HG02763 (cell line): ENCODE results near the gene RAB28.
"Not testable (repeated sequence)": the region's sequence is repeated elsewhere in the genome, so short reads cannot be mapped to it uniquely, and the experiment has no call there.

Source experiments
- ATAC-seq: cut with Tn5 transposase; IDR thresholded peaks from one replicate; pipeline ENCODE4 v1.9.1; 2021; ENCODE audit warnings: mild to moderate bottlenecking, moderate library complexity; ENCODE audit not compliant: unreplicated experiment

Gene RAB28

DNA sequence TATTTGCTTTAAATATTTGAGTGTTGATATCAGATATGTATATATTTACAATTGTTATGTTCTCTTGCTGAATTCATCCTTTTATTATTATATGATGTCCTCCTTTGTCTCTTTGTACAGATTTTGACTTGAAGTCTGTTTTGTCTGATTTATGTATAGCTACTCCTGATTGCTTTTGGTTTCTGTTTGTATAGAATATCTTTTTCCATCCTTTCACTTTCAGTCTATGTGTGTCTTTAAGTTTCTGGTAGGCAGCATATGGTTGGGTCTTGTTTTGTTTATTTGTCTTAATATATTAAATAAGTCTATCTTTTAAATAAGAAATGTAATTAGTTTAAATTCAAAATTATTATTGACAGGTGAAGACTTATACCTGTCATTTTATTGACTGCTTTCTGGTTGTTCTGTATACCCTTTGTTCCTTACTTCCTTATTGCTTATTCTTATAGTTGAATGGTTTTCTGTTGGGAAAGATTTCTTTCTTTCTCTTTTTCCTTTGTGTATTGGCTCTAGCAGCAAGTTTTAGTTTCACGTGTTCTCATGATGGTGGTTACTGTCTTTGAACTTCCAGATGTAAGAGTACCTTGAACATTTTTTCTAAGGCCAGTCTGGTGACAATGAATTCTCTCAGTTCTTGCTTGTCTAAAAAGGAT lies 31.1 kb downstream of the RAB28 start:
- no peak for ATAC-seq

DNA sequence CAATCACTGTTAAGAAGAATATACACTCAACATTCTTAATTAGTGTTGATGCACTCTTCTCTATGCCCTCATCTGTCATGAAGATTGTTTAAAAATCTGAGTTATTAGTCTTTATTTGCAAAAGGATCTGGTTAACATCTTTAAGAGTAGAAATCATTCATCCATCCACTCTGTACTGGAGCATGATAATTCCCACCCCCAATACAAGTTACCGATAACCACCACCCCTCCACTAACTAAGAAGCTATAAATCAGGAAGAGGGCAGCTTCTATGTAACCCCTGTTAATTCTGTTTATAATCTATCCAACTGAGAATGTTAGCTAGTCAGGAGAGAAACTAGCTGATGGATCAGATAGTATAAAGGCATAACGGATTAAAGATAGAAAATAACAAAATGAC lies 34.5 kb downstream of the RAB28 start:
- ATAC-seq = no peak

GRCh38 chr4:13445841-13446790 lies 38.0 kb downstream of the RAB28 start:
- no peak for ATAC-seq

DNA sequence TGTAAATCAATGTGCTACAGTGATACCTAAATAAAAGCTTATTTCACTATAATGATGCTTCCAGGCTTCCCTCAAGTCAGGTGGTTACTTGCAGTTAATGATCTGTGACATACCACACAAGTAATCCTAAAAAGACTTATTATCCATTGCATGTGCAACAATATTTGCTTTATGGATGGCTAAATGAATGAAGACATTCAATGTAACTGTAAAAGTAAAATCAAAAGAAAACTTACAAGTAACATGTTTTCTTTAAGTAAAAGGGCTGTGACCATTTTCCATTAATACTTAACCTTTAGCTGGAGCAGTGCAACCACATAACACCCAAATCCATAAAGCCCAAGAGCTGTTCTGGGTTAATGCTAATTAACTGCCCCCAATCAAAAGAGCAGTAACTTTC lies 42.6 kb downstream of the RAB28 start:
- no peak for ATAC-seq

- ATAC-seq = no peak
Observed at GRCh38 chr4:13436962-13437361, 47.2 kb downstream of the RAB28 start.

DNA sequence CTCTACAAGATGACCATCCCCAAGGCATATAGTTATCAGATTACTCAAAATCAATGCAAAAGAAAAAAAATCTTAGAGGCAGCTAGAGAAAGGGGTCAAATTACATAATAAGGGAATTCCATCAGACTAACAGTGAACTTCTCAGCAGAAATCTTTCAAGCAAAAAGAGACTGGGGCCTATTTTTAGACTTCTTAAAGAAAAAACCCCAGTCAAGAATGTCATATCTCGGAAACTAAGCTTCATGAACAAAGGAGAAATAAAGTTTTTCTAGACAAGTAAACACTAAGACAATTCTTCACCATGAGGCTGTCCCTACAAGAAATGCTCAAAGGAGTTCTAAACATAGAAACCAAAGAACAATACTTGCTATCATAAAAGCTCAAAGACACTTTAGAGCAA lies 51.7 kb downstream of the RAB28 start:
- no peak for ATAC-seq

GRCh38 chr4:13430834-13431568 lies 53.1 kb downstream of the RAB28 start:
- no peak for ATAC-seq

DNA sequence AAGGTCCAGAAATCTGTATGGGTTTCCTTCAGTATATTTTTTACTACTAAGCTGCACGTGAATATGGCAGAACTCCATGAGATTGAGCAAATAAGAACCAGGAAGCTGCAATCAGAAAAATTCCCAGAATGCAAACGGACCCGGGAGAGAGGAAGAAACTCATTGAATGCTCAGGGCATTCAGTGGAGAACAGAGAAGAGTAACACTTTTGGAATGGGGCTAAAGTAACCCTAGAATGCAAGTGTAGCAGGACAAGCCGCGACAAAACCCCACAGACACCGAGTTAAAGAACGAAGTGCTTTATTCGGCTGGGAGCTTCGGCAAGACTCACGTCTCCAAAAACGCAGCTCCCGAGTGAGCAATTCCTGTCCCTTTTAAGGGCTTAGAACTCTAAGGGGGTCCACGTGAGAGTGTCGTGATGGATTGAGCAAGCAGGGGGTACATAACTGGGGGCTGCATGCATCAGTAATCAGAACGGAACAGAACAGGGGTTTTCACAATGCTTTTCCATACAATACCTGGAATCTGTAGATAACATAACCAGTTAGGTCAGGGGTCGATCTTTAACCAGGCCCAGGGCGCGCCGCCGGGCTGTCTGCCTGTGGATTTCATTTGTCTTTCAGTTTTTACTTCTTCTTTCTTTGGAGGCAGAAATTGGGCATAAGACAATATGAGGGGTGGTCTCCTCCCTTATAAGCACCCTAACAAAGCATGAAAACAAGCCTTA lies 56.4 kb downstream of the RAB28 start:
- ATAC-seq = no peak

DNA sequence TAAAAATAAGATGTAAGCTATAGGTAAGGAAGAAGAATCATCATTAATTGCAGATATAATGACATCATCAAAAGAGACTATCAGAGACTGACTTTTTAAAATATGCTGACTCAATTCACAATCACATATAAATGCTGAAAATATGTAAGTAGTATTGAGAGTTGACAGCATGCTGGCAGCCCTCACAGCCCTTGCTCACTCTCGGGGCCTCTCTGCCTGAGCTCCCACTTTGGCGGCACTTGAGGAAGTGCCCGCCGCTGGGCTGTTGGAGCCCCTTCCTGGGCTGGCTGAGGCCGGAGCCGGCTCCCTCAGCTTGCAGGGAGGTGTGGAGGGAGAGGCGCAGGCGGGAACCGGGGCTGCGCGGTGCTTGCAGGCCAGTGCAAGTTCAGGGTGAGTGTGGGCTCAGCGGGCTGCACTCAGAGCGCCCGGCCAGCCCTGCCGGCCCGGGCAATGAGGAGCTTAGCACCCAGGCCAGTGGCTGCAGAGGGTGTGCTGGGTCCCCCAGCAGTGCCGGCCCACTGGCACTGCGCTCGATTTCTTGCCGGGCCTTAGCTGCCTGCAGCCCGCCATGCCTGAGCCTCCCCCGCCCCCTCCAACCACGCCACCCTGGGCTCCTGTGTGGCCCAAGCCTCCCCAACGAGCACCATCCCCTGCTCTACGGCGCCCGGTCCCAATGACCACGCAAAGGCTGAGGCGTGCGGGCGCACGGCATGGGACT lies 68.9 kb downstream of the RAB28 start:
- no peak for ATAC-seq

DNA sequence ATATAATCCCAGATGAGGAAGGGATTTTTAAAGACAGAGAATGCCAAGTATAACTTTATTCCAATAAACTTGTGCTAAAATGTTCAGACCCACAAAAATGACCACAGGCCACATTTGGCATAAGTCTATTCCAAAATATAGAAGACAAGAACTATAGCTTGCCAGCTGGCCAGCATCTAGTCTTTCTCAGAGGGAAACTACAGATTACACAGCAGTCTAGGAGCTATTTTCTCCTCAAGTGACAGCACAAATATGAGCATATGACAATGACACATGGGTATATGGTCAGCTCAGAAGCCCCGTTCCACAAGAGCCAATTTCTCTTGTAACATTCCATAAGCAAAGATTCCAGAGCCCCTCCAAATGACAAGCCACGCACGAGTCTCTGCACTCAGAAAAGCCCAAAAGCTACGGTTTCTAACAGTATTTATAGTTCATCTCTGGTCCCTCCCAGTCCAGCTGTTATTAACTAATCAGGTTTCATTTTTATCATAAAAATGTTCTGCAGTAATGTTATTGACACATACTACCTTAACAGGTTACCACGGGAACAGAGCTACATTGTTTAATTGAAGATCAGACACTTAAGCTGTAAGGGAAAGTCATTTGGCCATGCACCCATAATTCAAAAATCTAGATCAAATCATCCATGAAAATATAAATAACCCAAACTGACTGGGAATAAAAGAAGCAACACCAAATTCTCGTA lies 70.3 kb downstream of the RAB28 start:
- no peak for ATAC-seq

GRCh38 chr4:13411942-13412341 lies 72.2 kb downstream of the RAB28 start:
- no peak for ATAC-seq

DNA sequence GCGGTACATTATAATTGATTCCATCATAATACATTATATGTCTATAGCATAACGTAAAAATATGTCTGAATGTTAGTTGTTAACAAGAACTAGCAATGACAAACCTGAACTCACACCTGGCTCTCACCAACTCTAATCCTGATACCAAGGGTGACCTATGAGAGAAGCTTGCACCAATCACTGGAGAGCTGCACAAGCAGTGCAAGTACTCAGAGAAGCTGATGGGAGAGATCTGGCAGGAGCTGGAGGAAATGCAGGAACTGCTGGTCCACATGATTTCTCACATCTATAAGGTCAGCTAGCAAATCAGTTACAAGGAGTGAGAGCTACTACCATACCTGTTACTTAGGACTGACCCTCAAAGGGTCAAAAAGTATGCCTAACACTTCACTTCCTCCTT lies 74.8 kb downstream of the RAB28 start:
- ATAC-seq = no peak

DNA sequence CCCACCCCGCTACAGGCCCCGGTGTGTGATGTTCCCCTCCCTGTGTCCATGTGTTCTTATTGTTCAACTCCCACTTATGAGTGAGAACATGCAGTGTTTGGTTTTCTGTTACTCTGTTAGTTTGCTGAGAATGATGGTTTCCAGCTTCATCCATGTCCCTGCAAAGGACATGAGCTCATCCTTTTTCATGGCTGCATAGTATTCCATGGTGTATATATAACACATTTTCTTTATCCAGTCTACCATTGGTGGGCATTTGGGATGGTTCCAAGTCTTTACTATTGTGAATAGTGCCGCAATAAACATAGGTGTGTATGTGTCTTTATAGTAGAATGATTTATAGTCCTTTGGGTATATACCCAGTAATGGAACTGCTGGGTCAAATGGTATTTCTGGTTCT lies 78.0 kb downstream of the RAB28 start:
- ATAC-seq = not testable (repeated sequence)

DNA sequence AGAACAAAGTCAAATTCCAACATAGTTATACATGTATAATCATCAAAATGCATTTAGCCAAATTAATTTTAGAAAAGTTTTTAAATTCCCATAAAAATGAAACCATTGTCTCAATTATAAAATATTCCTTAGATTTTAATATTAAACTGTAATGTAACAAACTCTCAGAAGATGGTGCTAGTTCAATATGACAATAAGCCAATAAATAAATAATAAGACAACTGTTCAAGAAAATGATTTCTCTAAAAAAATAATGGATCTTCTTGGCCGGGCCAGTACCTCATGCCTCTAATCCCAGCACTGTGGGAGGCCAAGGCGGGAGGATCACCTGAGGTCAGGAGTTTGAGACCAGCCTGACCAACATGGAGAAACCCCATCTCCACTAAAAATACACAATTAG lies 80.3 kb downstream of the RAB28 start:
- no peak for ATAC-seq

DNA sequence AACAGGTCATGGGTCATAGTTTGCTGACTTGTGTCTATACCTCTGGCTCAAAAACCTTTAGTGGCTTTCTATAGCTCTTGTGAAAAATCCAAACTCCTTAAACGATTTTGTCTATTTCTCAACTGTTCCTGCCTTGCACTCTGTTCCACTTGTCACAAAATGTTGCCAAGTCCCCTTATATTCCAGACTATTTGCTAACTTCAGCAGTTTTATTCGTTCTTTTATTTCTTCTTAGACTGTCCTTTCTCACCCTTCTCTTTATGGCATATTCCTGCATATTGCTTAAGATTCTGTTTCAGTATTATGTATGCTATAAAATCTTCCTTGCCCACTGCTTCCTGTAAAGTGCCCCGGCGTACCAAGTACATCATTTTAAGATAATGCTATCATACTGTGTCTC lies 80.8 kb downstream of the RAB28 start:
- ATAC-seq = no peak

DNA sequence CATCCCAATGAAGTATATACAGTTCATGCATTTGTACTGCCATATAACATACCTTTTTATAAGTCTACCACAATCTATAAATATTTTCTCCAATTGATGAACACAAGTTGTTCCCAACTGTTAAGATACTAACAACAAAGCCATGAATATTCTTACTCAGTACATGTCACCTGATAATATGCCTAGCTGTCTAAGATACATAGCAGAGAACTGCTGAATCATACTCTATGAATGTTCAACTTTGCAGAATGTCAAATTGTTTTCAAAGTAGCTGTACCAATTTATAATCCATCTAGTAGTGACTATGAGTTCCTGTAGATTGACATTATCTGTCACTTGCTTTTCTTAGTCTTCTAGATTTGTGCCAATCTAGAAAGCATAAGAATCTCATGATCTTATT lies 84.9 kb downstream of the RAB28 start:
- no peak for ATAC-seq

DNA sequence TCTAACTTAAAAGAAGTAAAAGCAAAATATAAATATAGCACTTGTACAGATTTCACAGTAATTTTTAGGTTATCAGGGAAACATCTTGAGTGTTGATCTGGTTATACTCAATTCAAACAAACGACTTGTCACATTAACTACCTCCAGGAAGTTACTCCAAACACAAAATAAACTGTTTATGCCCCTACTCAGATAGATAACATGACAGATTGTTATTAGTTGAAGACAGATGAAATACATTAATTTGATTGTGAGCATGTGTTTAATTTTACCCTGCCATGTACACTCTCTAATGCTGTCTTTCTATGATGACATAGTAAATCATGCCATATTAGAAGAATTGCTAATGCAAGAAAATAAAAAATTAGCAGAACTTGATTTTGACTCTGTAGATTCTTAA lies 88.0 kb downstream of the RAB28 start:
- no peak for ATAC-seq

GRCh38 chr4:13389901-13390300 lies 94.2 kb downstream of the RAB28 start:
- not testable (repeated sequence) for ATAC-seq

- ATAC-seq = no peak
Observed at GRCh38 chr4:13386405-13387107, 97.6 kb downstream of the RAB28 start.
